SK-N-SH (cell line): ENCODE results near the gene SCML2.

Experiments used
- CHD2 ChIP-seq: fragments of 150-350 bp; IDR thresholded peaks from 2 replicates; pipeline ENCODE4 v1.6.1; 2018; ENCODE audit warnings: low read length; ENCODE audit not compliant: partially characterized antibody
- EP300 ChIP-seq, 2 experiments: IDR thresholded peaks; 2 replicates each; pipeline versions ENCODE4 v1.4.0 to v1.6.1; 2012; ENCODE audit warnings: borderline replicate concordance in 1 of 2, low read depth in 1 of 2, low read length in 1 of 2
- FOXJ3 ChIP-seq: sonication (generic); formaldehyde crosslinking; IDR thresholded peaks from 2 replicates; pipeline ENCODE4 v1.5.1; 2020; ENCODE audit warnings: mild to moderate bottlenecking, missing genetic modification reagents
- POLR2AphosphoS5 ChIP-seq: IDR thresholded peaks from 2 replicates; pipeline ENCODE4 v1.6.1; 2012; ENCODE audit warnings: low read depth, low read length
- RAD21 ChIP-seq: IDR thresholded peaks from 2 replicates; pipeline ENCODE4 v1.6.1; 2012; ENCODE audit warnings: mild to moderate bottlenecking, low read length
- RCOR1 ChIP-seq: fragments of 150-350 bp; IDR thresholded peaks from 2 replicates; pipeline ENCODE4 v1.6.1; 2017; ENCODE audit warnings: antibody characterized with exemption, low read length
- REST ChIP-seq: IDR thresholded peaks from 2 replicates; pipeline ENCODE4 v1.6.1; 2012; ENCODE audit warnings: mild to moderate bottlenecking, low read depth, low read length, moderate library complexity
- TAF1 ChIP-seq: IDR thresholded peaks from 2 replicates; pipeline ENCODE4 v1.6.1; 2012; ENCODE audit warnings: low read depth, mild to moderate bottlenecking, low read length, moderate library complexity, borderline replicate concordance
- ZBTB33 ChIP-seq: IDR thresholded peaks from 2 replicates; pipeline ENCODE4 v1.4.0; 2012; ENCODE audit warnings: low read depth, borderline replicate concordance
- TF ChIP-seq, protein P1 (sequence below): fragments of 200-600 bp; sonication (generic); IDR thresholded peaks from 2 replicates; pipeline ENCODE4 v1.6.1; 2017; ENCODE audit warnings: antibody characterized with exemption, mild to moderate bottlenecking, moderate library complexity
- TF ChIP-seq, protein P2 (sequence below): IDR thresholded peaks from 2 replicates; pipeline ENCODE4; 2012

- TF ChIP-seq, protein P1, sequence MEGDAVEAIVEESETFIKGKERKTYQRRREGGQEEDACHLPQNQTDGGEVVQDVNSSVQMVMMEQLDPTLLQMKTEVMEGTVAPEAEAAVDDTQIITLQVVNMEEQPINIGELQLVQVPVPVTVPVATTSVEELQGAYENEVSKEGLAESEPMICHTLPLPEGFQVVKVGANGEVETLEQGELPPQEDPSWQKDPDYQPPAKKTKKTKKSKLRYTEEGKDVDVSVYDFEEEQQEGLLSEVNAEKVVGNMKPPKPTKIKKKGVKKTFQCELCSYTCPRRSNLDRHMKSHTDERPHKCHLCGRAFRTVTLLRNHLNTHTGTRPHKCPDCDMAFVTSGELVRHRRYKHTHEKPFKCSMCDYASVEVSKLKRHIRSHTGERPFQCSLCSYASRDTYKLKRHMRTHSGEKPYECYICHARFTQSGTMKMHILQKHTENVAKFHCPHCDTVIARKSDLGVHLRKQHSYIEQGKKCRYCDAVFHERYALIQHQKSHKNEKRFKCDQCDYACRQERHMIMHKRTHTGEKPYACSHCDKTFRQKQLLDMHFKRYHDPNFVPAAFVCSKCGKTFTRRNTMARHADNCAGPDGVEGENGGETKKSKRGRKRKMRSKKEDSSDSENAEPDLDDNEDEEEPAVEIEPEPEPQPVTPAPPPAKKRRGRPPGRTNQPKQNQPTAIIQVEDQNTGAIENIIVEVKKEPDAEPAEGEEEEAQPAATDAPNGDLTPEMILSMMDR = no peak
- TF ChIP-seq TAF1 (no peak), POLR2AphosphoS5 (no peak), EP300 (IDR thresholded peaks at IDR 0.05; ENCODE audit: borderline replicate concordance in 1 of 2, low read depth in 1 of 2, low read length in 1 of 2) (no peak), FOXJ3 (CRISPR knock-in tag) (no peak), RCOR1 (no peak), ZBTB33 (no peak), CHD2 (no peak), RAD21 (no peak), REST (no peak)
- TF ChIP-seq, protein P2, sequence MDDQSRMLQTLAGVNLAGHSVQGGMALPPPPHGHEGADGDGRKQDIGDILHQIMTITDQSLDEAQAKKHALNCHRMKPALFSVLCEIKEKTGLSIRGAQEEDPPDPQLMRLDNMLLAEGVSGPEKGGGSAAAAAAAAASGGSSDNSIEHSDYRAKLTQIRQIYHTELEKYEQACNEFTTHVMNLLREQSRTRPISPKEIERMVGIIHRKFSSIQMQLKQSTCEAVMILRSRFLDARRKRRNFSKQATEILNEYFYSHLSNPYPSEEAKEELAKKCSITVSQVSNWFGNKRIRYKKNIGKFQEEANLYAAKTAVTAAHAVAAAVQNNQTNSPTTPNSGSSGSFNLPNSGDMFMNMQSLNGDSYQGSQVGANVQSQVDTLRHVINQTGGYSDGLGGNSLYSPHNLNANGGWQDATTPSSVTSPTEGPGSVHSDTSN = no peak
These were observed 59.6 kb downstream of the SCML2 start for GRCh38 chrX:18294893-18295292.
